GM23338 (cell line): ENCODE data around the gene NFE2L1. TPM values are rescaled to one million over a fixed set of nuclear protein-coding genes. Genes with fewer than 3 reads are reported as not detected.
A peak's percentile ranks its signal among the peaks of the same experiment; 100 is the strongest.

Experiments
- ATAC-seq: fragments of 200-7000 bp; cut with Tn5 transposase; 3 replicates; pipeline ENCODE4 v1.9.1; 2020
- DNase-seq: peaks from one replicate; pipeline ENCODE4 v3.0.0-alpha.2; 2015; ENCODE audit warnings: low spot score
- H2AFZ ChIP-seq: fragments of 200-600 bp; sonication (generic); 2 replicates; pipeline ENCODE4 v1.8.0; 2016; ENCODE audit warnings: antibody characterized with exemption, mild to moderate bottlenecking, moderate library complexity
- H3F3A ChIP-seq: fragments of 200-600 bp; sonication (generic); replicated peaks from 2 replicates; pipeline ENCODE4 v1.8.0; 2017; ENCODE audit warnings: antibody characterized with exemption, mixed run types, low read depth
- H3K27ac ChIP-seq: fragments of 200-600 bp; sonication (generic); 2 replicates; pipeline ENCODE4 v1.6.1; 2016; ENCODE audit warnings: low read depth
- H3K27me3 ChIP-seq: fragments of 200-600 bp; sonication (generic); 2 replicates; pipeline ENCODE4 v1.8.0; 2016; ENCODE audit warnings: mild to moderate bottlenecking, mixed run types, moderate library complexity; ENCODE audit not compliant: insufficient read depth
- H3K36me3 ChIP-seq: fragments of 200-600 bp; sonication (generic); 2 replicates; pipeline ENCODE4 v1.8.0; 2016; ENCODE audit warnings: mild to moderate bottlenecking; ENCODE audit not compliant: insufficient read depth
- H3K4me1 ChIP-seq: fragments of 200-600 bp; sonication (generic); 2 replicates; pipeline ENCODE4 v1.8.0; 2016; ENCODE audit warnings: mild to moderate bottlenecking, moderate library complexity; ENCODE audit not compliant: insufficient read depth
- H3K4me2 ChIP-seq: fragments of 200-600 bp; sonication (generic); 2 replicates; pipeline ENCODE4 v1.7.1; 2017; ENCODE audit warnings: mixed run types
- H3K4me3 ChIP-seq: fragments of 200-600 bp; sonication (generic); 2 replicates; pipeline ENCODE4 v1.6.1; 2016; ENCODE audit warnings: mixed run types
- H3K79me2 ChIP-seq: fragments of 200-600 bp; sonication (generic); replicated peaks from 2 replicates; pipeline ENCODE4 v1.8.0; 2017; ENCODE audit warnings: mild to moderate bottlenecking; ENCODE audit not compliant: insufficient read depth
- H3K9me2 ChIP-seq: fragments of 200-600 bp; sonication (generic); 2 replicates; pipeline ENCODE4 v1.8.0; 2017; ENCODE audit not compliant: insufficient read depth
- H4K20me1 ChIP-seq: fragments of 200-600 bp; sonication (generic); replicated peaks from 2 replicates; pipeline ENCODE4 v1.8.0; 2017; ENCODE audit warnings: mild to moderate bottlenecking; ENCODE audit not compliant: insufficient read depth
- H3K27ac Mint-ChIP-seq: 2 replicates; pipeline ENCODE4 v1.8.0; 2020; ENCODE audit warnings: inconsistent platforms, mild to moderate bottlenecking, moderate library complexity, mixed read lengths
- H3K27me3 Mint-ChIP-seq: 3 replicates; pipeline ENCODE4 v1.8.0; 2022; ENCODE audit warnings: low read depth, mild to moderate bottlenecking, moderate library complexity, mixed read lengths, inconsistent platforms; ENCODE audit not compliant: insufficient read depth, poor library complexity
- H3K36me3 Mint-ChIP-seq: 3 replicates; pipeline ENCODE4 v1.8.0; 2021; ENCODE audit warnings: low read depth, mild to moderate bottlenecking, inconsistent platforms, moderate library complexity, mixed read lengths
- H3K4me1 Mint-ChIP-seq: 3 replicates; pipeline ENCODE4 v1.8.0; 2020; ENCODE audit warnings: mild to moderate bottlenecking, inconsistent platforms, mixed read lengths
- H3K4me3 Mint-ChIP-seq: 3 replicates; pipeline ENCODE4 v1.8.0; 2021; ENCODE audit warnings: moderate library complexity, mild to moderate bottlenecking, inconsistent platforms, mixed read lengths
- H3K9me3 Mint-ChIP-seq: 3 replicates; pipeline ENCODE4 v1.8.0; 2020; ENCODE audit warnings: moderate library complexity, mild to moderate bottlenecking, inconsistent platforms, mixed read lengths
- ETS1 ChIP-seq: IDR thresholded peaks from 2 replicates; pipeline ENCODE4 v1.6.1; 2016; ENCODE audit warnings: antibody characterized with exemption
- EZH2 ChIP-seq: fragments of 200-600 bp; sonication (generic); IDR thresholded peaks from one replicate; pipeline ENCODE4 v1.8.0; 2017; ENCODE audit warnings: antibody characterized with exemption, mild to moderate bottlenecking, low read depth; ENCODE audit not compliant: unreplicated experiment
- JUNB ChIP-seq: IDR thresholded peaks from one replicate; pipeline ENCODE4 v1.6.1; 2016; ENCODE audit warnings: antibody characterized with exemption; ENCODE audit not compliant: unreplicated experiment
- STAT1 ChIP-seq: IDR thresholded peaks from one replicate; pipeline ENCODE4 v1.6.1; 2016; ENCODE audit warnings: antibody characterized with exemption; ENCODE audit not compliant: unreplicated experiment
- ZNF331 ChIP-seq: fragments of 250-450 bp; sonication (Bioruptor Pico); IDR thresholded peaks from 2 replicates; pipeline ENCODE4 v1.5.0; 2020; ENCODE audit warnings: low read depth, mild to moderate bottlenecking, moderate library complexity
- ZNF462 ChIP-seq: fragments of 250-450 bp; sonication (Bioruptor Pico); IDR thresholded peaks from 2 replicates; pipeline ENCODE4 v1.5.0; 2020; ENCODE audit warnings: mild to moderate bottlenecking, moderate library complexity
- polyA plus RNA-seq: library from polyadenylated mRNA; unstranded; fragments of >200 nt; fragmentation: Nextera tagmentation; extraction: Ambion mirVana; gene quantifications from 2 replicates; pipeline ENCODE4 v1.2.1, GENCODE V29; 2016
- total RNA-seq: library from RNA; depleted of rRNA; stranded (reverse); fragments of >200 nt; shearing (Covaris generic); gene quantifications from 2 replicates; pipeline ENCODE4 v1.2.3, GENCODE V29; 2014

Gene NFE2L1
- total and polyA plus RNA-seq, 2 experiments from 2014 or later, result 39.9 to 138 TPM

GRCh38 chr17:48046296-48046695, 1.9 kb upstream of the NFE2L1 start:
- H3K36me3 ChIP-seq, result peaks cover 11% of the 10 kb centered on the region; the same call in 1 of the 2 replicates
- H4K20me1 ChIP-seq, result peaks cover 11% of the 10 kb centered on the region
- TF ChIP-seq STAT1 (no peak), EZH2 (no peak), ZNF331 (CRISPR knock-in tag) (no peak), ZNF462 (CRISPR knock-in tag) (no peak), JUNB (no peak), ETS1 (no peak)
- peak overlapping the region; percentile 91 for H3K4me2 ChIP-seq
- no peaks in the 10 kb centered on the region for H3K9me3 Mint-ChIP-seq
- H3K27ac Mint-ChIP-seq, result 0 out of 2 replicates have a peak overlapping the region, but pooled peaks have one; percentile 44
- H3K36me3 Mint-ChIP-seq, result peaks cover 21% of the 10 kb centered on the region
- peaks cover 21% of the 10 kb centered on the region for H3K27me3 Mint-ChIP-seq
- H3K27me3 ChIP-seq, result no peaks in the 10 kb centered on the region
- peak overlapping the region; percentile 98 for H3K4me3 Mint-ChIP-seq
- H2AFZ ChIP-seq, result no peak overlapping the region
- ATAC-seq (no peak), DNase-seq (no peak)
- peaks cover 9% of the 10 kb centered on the region; the same call in 1 of the 2 replicates for H3F3A ChIP-seq
- H3K4me3 ChIP-seq, result peak overlapping the region; percentile 90
- no peaks in the 10 kb centered on the region for H3K9me2 ChIP-seq
- H3K79me2 ChIP-seq, result peaks cover 42% of the 10 kb centered on the region
- peaks cover 42% of the 10 kb centered on the region for H3K4me1 Mint-ChIP-seq
- H3K27ac ChIP-seq, result peak overlapping the region; percentile 89; the same call in 1 of the 2 replicates
- peaks cover 34% of the 10 kb centered on the region for H3K4me1 ChIP-seq
